Stimulated activated naive CD8-positive, alpha-beta T cell treated with anti-CD3 and anti-CD28 coated beads, Interleukin-15, Interleukin-2, amounts not matched to agents 100 U/mL and 50 U/mL, for 24 hours (primary cell): ENCODE data around the gene MCOLN1.

Experiments
- ATAC-seq: fragments of 150-1000 bp; cut with Tn5 transposase; one replicate; pipeline ENCODE4 v1.10.0; 2021
- DNase-seq: peaks from one replicate; pipeline ENCODE4 v3.0.0; 2021

The MCOLN1 gene

GRCh38 chr19:7504684-7505083, 17.7 kb upstream of the MCOLN1 start:
- ATAC-seq (no peak), DNase-seq (no peak)

GRCh38 chr19:7505288-7505681, 17.1 kb upstream of the MCOLN1 start:
- no peak for ATAC-seq
- no peak for DNase-seq

- DNase-seq (peak; percentile 58), ATAC-seq (peak; percentile 40)
Observed at GRCh38 chr19:7505682-7506384, 16.6 kb upstream of the MCOLN1 start.

- ATAC-seq: peak; percentile 73
- peak; percentile 69 for DNase-seq
Observed at GRCh38 chr19:7506385-7507328, 15.8 kb upstream of the MCOLN1 start.

GRCh38 chr19:7507884-7508283, 14.5 kb upstream of the MCOLN1 start:
- DNase-seq (peak; percentile 42), ATAC-seq (peak; percentile 38)

- no peak for DNase-seq
Observed at GRCh38 chr19:7509625-7510024, 12.8 kb upstream of the MCOLN1 start.

GRCh38 chr19:7512400-7512851, 10.0 kb upstream of the MCOLN1 start:
- ATAC-seq (no peak), DNase-seq (no peak)

More at GRCh38 chr19:7509625-7510024, 12.8 kb upstream of the MCOLN1 start:
- no peak for ATAC-seq

GRCh38 chr19:7513809-7514642, 8.4 kb upstream of the MCOLN1 start:
- DNase-seq: no peak
- ATAC-seq: no peak

- ATAC-seq (no peak), DNase-seq (no peak)
Observed at GRCh38 chr19:7515110-7515644, 7.2 kb upstream of the MCOLN1 start.

- ATAC-seq (peak; percentile 65), DNase-seq (peak; percentile 67)
Observed at GRCh38 chr19:7515645-7516151, 6.7 kb upstream of the MCOLN1 start, which contains the start of gene ZNF358. Gene ZNF358, plus strand, starts transcription at chr19:7516103. Its CDS starts 3,140 bp downstream, at chr19:7519243.

GRCh38 chr19:7516333-7516732, 6.1 kb upstream of the MCOLN1 start:
- ATAC-seq (no peak), DNase-seq (no peak)

- no peak for ATAC-seq
- DNase-seq: no peak
Observed at GRCh38 chr19:7516878-7517277, 5.5 kb upstream of the MCOLN1 start.

- ATAC-seq (no peak), DNase-seq (no peak)
Observed at GRCh38 chr19:7519361-7520130, 2.9 kb upstream of the MCOLN1 start.

GRCh38 chr19:7520131-7521051, 2.0 kb upstream of the MCOLN1 start:
- DNase-seq: no peak
- no peak for ATAC-seq

GRCh38 chr19:7521551-7522071, 813 bp upstream of the MCOLN1 start:
- DNase-seq: no peak
- ATAC-seq: no peak

GRCh38 chr19:7522923-7523667, 671 bp downstream of the MCOLN1 start:
- no peak for DNase-seq

GRCh38 chr19:7524523-7524922, 2.1 kb downstream of the MCOLN1 start:
- no peak for DNase-seq
- ATAC-seq: no peak

More at GRCh38 chr19:7522923-7523667, 671 bp downstream of the MCOLN1 start:
- no peak for ATAC-seq

- ATAC-seq (no peak), DNase-seq (no peak)
Observed at GRCh38 chr19:7524992-7525739, 2.7 kb downstream of the MCOLN1 start.
